Measurements from ENCODE around the gene NFATC1.

GRCh38 chr18:79560042-79560860, 164.5 kb downstream of the NFATC1 start:
- TF ChIP-seq POLR2A (IDR thresholded peaks at IDR 0.05): no peak
- TF ChIP-seq CTCF (IDR thresholded peaks at IDR 0.05 in 4 of 5, conservative IDR thresholded peaks at IDR 0.05 in 1 of 5): no peak
